ENCODE data around the gene NCOA6.

DNA sequence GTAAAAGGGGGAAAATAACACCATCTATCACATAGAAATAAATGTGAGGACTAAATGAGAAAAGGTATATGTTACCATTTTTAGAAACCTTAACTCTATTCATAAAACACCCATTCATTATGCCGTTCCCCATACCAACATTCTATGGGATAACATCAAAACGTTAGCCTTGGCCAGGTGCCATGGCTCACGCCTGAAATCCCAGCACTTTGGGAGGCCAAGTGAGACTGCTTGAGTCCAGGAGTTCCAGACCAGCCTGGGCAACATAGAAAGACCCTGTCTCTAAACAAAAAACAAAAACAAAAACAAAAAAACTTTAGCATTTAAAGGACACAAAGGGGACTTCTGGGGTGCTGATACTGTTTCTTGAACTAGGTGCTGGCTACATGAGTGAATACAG, 149.9 kb downstream of the NCOA6 start:
- TF ChIP-seq, protein P1, sequence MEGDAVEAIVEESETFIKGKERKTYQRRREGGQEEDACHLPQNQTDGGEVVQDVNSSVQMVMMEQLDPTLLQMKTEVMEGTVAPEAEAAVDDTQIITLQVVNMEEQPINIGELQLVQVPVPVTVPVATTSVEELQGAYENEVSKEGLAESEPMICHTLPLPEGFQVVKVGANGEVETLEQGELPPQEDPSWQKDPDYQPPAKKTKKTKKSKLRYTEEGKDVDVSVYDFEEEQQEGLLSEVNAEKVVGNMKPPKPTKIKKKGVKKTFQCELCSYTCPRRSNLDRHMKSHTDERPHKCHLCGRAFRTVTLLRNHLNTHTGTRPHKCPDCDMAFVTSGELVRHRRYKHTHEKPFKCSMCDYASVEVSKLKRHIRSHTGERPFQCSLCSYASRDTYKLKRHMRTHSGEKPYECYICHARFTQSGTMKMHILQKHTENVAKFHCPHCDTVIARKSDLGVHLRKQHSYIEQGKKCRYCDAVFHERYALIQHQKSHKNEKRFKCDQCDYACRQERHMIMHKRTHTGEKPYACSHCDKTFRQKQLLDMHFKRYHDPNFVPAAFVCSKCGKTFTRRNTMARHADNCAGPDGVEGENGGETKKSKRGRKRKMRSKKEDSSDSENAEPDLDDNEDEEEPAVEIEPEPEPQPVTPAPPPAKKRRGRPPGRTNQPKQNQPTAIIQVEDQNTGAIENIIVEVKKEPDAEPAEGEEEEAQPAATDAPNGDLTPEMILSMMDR (IDR thresholded peaks at IDR 0.05; ENCODE audit: borderline replicate concordance, extremely low read depth, low read length, poor library complexity, severe bottlenecking): no peak
- no peak for TF ChIP-seq EZH2 (IDR thresholded peaks at IDR 0.05; ENCODE audit: borderline replicate concordance, low read depth, low read length, severe bottlenecking)

Data from DND-41 (cell line).